Measurements from ENCODE around the gene MTG2.

DNA sequence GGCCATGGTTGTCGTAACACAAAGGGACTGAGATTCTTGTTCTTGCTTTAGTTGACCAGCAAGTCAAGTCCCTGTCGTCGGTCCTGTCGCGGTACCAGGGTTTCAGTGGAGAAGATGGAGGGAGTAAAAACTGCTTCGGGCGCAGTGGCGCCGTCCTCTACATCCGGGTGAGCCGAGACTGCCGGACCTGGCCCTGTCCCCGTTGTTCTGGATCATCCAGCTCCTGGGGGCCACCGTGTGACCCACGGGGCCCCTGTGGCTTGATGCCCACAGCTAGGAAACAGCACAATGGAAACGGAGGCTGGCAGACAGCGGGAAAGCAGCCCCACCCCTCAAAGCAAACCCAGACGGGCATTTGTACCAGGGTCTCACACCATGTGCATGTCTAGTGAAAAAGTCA, 15.0 kb downstream of the MTG2 start:
- no peak for TF ChIP-seq ETS1 (IDR thresholded peaks at IDR 0.05)
- TF ChIP-seq CREB1 (CRISPR knock-in tag; IDR thresholded peaks at IDR 0.05; ENCODE audit: low read depth), result no peak
- TF ChIP-seq, protein P1, sequence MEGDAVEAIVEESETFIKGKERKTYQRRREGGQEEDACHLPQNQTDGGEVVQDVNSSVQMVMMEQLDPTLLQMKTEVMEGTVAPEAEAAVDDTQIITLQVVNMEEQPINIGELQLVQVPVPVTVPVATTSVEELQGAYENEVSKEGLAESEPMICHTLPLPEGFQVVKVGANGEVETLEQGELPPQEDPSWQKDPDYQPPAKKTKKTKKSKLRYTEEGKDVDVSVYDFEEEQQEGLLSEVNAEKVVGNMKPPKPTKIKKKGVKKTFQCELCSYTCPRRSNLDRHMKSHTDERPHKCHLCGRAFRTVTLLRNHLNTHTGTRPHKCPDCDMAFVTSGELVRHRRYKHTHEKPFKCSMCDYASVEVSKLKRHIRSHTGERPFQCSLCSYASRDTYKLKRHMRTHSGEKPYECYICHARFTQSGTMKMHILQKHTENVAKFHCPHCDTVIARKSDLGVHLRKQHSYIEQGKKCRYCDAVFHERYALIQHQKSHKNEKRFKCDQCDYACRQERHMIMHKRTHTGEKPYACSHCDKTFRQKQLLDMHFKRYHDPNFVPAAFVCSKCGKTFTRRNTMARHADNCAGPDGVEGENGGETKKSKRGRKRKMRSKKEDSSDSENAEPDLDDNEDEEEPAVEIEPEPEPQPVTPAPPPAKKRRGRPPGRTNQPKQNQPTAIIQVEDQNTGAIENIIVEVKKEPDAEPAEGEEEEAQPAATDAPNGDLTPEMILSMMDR (conservative IDR thresholded peaks at IDR 0.05; ENCODE audit: low read depth in 2 of 2), result no peak
- no peak for TF ChIP-seq EZH2phosphoT487 (IDR thresholded peaks at IDR 0.05; ENCODE audit: unreplicated experiment)
- TF ChIP-seq REST (IDR thresholded peaks at IDR 0.05; ENCODE audit: unreplicated experiment), result no peak
- no peak for TF ChIP-seq EZH2 (IDR thresholded peaks at IDR 0.05; ENCODE audit: low read depth, unreplicated experiment)
- no peak for TF ChIP-seq POLR2AphosphoS5 (IDR thresholded peaks at IDR 0.05; ENCODE audit: low read depth)
- TF ChIP-seq JUNB (IDR thresholded peaks at IDR 0.05; ENCODE audit: unreplicated experiment), result no peak
- TF ChIP-seq NANOG (IDR thresholded peaks at IDR 0.05; ENCODE audit: borderline replicate concordance), result no peak
- TF ChIP-seq ZNF114 (CRISPR knock-in tag; IDR thresholded peaks at IDR 0.05), result no peak
- TF ChIP-seq STAT1 (IDR thresholded peaks at IDR 0.05; ENCODE audit: unreplicated experiment), result no peak

Data from GM23338 (cell line).